Fibroblast of skin of left quadriceps (primary cell): ENCODE data around the gene PPM1B.
"Not testable (repeated sequence)": the region's sequence is repeated elsewhere in the genome, so short reads cannot be mapped to it uniquely, and the experiment has no call there.

Source experiments
- DNase-seq, 2 experiments: peaks; one replicate each; pipeline ENCODE4 v3.0.0-alpha.2; 2013; ENCODE audit warnings: low read depth in 2 of 2

PPM1B gene

DNA sequence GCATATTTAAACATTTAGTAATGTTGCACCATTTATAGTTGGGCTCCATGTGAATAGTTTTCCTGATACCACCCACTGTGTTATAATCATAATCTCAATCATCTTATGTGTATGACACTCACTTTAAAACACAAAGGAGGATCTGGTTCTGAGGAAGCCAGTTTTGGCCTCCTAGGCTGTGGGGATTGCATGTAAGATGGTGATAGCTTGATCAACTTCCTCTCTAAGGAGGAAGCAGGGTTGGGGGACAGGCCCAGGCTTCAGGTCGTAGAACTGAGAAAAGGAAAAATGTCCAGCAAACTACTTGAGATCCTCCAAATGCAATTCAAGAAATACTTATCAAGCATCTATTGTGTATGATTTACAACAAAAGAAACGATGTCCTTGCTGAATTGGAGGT lies 4.9 kb upstream of the PPM1B start:
- no peak for DNase-seq

DNA sequence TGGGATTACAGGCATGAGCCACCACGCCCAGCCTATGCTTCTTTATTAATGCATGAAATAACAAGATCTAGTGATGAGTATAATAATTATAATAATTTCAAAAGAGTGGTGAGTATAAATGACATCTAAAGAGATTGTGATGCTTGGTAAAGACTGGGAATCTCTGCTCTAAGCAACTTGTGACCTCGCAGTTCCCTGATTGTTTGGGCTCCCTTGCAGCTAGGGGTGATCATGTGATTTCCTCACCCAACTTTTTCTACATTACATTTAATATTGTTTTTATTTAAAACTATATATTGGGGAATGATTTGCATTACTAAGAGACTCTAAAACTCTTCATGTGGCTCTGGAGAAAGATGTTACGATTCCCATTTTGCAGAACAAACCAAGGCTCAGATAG lies 4.1 kb upstream of the PPM1B start:
- no peak for DNase-seq

GRCh38 chr2:44166096-44166495 lies 2.6 kb upstream of the PPM1B start:
- DNase-seq, result no peak

GRCh38 chr2:44167311-44167907 lies 1.3 kb upstream of the PPM1B start:
- DNase-seq, result no peak

- DNase-seq, result peak; percentile 100
Observed at GRCh38 chr2:44167908-44168680, 581 bp upstream of the PPM1B start.

GRCh38 chr2:44169155-44169898 lies 652 bp downstream of the PPM1B start:
- no peak for DNase-seq

GRCh38 chr2:44170311-44170717 lies 1.6 kb downstream of the PPM1B start:
- peak; percentile 46 to 48 for DNase-seq

DNA sequence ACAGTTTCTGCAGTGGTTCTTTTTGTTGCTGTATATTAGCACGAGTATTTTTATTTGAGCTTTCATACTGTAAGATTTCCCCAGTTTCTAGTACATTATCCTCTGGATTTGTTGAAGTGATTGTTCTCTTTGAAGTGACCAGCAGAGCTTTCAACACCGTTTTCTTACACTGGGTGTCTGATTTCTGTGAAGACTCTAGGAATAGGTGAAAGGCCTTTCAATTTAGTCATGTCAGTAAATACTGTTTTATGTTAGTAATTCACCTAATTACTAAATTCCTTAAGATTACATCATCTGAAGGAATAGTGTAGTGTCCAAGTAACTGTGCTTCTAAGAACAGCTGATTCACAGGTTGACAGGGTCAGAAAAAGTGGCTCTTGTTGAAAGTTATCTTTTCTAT lies 2.3 kb downstream of the PPM1B start:
- DNase-seq, result no peak

DNA sequence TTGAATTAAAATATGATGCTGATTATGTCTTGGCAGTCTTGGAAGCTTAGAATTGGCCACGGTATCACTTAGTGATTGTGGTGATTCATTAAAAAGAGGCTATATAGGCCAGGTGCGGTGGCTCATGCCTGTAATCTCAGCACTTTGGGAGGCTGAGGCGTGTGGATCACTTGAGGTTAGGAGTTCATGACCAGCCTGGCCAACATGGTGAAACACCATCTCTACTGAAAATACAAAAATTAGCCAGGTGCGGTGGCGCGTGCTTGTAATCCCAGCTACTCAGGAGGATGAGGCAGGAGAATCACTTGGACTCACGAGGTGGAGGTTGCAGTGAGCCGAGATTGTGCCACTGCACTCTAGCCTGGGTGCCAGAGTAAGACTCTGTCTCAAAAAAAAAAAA lies 2.8 kb downstream of the PPM1B start:
- not testable (repeated sequence) for DNase-seq

DNA sequence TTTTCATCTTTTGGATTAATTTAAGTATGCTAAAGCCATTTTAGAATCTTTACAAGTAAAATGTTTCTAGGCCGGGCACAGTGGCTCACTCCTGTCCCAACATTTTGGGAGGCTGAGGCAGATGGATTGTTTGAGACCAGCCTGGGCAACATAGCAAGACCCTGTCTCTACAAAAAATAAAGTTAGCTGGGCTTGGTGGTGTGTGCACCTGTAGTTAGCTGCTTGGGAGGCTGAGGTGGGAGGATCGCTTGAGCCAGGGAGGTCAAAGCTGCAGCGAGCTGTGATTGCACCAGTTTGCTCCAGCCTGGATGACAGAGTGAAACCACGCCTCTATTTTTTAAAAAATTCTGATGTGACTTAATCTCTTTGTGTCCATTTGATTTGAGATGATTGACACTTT lies 3.9 kb downstream of the PPM1B start:
- DNase-seq, result no peak

- DNase-seq, result no peak
Observed at GRCh38 chr2:44178950-44179349, 10.3 kb downstream of the PPM1B start.

DNA sequence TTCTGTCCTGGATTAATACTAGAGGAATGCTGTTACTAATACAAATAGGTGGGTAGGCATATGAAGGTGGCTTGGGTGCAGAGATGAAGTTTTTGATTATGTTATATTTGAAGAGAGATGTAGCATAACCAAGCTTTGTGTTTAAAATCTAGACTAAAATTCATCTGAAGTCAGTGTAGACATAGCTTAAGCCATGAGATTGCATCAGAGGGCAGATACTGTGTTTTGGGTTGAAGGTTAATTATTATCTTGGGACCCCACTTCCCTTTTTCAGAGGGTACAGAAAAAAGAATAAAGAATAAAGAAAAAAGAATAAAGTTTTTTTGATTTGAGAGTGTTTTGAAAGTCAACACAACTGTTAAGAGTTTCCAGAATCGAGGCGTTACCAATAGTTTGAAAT lies 13.0 kb downstream of the PPM1B start:
- no peak for DNase-seq

- DNase-seq, result no peak
Observed at GRCh38 chr2:44184106-44184505, 15.4 kb downstream of the PPM1B start.

DNA sequence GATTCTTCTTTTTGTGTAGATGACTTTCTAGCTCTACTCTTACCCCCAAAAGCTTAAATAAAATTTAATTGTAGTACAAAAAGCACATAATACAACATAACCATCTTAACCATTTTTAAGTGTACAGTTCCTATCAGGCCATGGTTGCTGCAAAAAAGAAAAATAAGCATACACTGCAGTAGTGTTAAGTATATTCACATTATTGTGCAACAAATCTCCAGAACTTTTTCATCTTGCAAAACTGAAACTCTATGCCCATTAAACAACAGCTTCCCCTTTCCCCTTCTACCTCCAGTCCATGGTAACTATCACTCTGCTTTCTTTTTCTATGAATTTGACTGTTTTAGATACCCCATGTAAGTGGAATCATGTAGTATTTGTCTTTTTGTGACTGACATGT lies 18.1 kb downstream of the PPM1B start:
- no peak for DNase-seq

DNA sequence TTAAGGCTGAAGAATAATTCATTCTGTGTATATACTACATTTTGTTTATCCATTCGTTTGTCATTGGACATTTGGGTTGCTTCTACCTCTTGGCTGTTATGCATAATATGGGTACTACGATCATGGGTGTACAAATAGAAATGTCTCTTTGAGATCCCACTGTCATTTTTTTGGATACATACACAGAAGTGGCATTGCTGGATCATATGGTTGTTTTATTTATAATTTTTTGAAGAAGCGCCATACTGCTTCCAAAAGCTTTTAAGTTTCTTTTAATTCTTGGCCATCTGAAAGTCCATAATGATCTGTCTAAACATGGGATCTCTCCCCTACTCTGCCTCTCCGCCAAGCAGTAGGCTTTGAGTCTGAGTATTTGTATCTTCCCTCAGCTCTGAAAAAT lies 18.6 kb downstream of the PPM1B start:
- no peak for DNase-seq

DNA sequence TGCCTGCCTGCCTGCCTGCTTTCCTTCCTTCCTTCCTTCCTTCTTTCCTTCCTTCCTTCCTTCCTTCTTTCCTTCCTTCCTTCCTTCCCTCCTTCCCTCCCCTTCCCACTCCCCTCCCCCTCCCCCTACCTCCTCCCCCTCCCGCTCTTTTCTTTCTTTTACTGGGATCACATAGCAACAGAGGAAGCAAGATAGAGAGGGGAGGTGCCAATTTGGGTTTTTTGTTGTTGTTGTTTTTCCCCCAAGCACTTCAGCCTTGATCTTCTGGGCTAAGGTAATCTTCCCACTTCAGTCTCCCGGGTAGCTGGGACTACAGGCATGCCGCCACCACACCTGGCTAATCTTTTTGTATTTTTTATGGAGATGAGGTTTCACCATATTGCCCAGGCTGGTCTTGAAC lies 20.0 kb downstream of the PPM1B start:
- no peak for DNase-seq

GRCh38 chr2:44189104-44189503 lies 20.4 kb downstream of the PPM1B start:
- DNase-seq, result no peak

DNA sequence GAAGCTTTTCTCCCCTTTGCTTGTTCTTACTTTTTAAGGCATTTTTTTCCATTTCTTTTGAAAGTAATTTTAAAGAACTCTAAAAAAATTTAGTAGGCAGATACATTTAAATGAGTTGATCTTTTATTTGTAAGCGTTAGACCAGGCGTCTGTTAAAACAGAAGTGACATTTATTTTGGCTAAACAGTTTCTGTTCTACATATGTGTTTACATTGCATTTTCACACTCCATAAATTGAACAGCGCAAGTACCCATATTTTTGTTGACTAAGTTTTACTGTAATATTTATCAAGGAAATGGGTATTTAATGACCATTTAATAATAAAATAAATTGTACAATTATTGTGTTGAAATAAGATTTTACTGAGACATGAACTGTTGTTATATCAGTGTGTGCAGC lies 21.9 kb downstream of the PPM1B start:
- DNase-seq, result no peak

GRCh38 chr2:44191739-44192138 lies 23.1 kb downstream of the PPM1B start:
- no peak for DNase-seq

- no peak for DNase-seq
Observed at GRCh38 chr2:44192646-44193045, 24.0 kb downstream of the PPM1B start.

DNA sequence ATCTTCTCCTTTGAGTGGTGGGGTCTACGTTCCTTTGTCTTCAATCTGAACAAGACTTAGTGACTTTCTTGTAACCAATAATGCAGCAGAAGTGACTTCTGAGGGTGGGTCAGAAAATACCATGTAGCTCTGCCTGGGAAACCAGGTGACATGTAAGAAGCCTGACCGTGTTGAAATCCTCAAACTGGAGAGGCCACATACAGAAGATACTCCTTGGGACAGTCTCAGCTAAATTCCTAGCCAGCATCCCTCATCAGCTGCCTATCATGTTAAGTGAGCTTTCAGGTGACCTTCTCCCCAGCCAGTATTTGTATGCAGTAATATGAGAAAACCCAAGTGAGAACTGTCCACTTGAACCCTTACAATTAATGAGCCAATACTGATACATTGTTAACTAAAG lies 27.0 kb downstream of the PPM1B start:
- no peak for DNase-seq

GRCh38 chr2:44197816-44198215 lies 29.1 kb downstream of the PPM1B start:
- no peak for DNase-seq

DNA sequence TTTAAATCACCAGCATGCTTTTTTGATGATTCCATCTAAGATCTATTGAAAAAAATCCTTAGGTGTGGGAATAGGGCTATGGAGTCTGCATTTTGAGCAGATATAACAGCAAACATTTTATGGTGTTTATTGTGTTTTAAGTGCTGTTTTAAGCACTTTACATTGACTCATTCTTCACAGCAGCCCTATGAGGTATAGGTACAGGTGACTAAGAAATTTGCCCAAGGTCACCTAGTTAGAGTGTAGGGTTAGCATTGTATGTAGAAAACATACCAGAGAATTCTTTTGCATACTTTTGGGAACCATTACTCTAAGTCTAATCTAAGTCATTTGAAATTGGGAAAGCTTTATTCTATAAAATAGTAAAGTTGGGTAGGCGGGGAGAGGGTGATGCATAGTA lies 31.3 kb downstream of the PPM1B start:
- DNase-seq, result no peak
